H1 (cell line): ENCODE data around the gene PRPS1. TPM values are rescaled to one million over a fixed set of nuclear protein-coding genes. Genes with fewer than 3 reads are reported as not detected.

Experiments used
- CTCF ChIA-PET: fragments of 300-600 bp; sonication (Branson Sonifier 250); formaldehyde crosslinking; loops from one replicate; lab custom pipeline; 2021; ENCODE audit not compliant: partially characterized antibody; lab: Charles Lee
- POLR2A ChIA-PET: fragments of 300-600 bp; sonication (Branson Sonifier 250); formaldehyde crosslinking; loops from one replicate; lab custom pipeline; 2021; ENCODE audit warnings: inconsistent platforms; ENCODE audit not compliant: partially characterized antibody; lab: Charles Lee
- DNase-seq, 2 experiments: peaks; one replicate each; pipeline versions ENCODE4 v3.0.0 to v3.0.0-alpha.2; 2010 to 2022; ENCODE audit warnings: low spot score in 2 of 2, low read depth in 1 of 2, mixed read lengths in 1 of 2
- FAIRE-seq: peaks from 2 replicates; lab custom pipeline; 2011; peaks lifted over from hg19 to GRCh38; lab: Jason Lieb, UNC
- H2AFZ ChIP-seq: 2 replicates; pipeline ENCODE4 v1.8.1; 2012; ENCODE audit warnings: low read length, inconsistent platforms
- H2AK5ac ChIP-seq: 2 replicates; pipeline ENCODE4 v1.6.1; 2013; ENCODE audit warnings: low read depth, low read length
- H2BK120ac ChIP-seq: replicated peaks from 2 replicates; pipeline ENCODE3; 2013; ENCODE audit warnings: low read depth, low read length, inconsistent platforms
- H2BK12ac ChIP-seq: 2 replicates; pipeline ENCODE4 v1.6.1; 2013; ENCODE audit warnings: low read depth, low read length
- H2BK15ac ChIP-seq: 2 replicates; pipeline ENCODE4 v1.6.1; 2013; ENCODE audit warnings: low read length
- H2BK20ac ChIP-seq: 2 replicates; pipeline ENCODE4 v1.6.1; 2013; ENCODE audit warnings: low read length
- H2BK5ac ChIP-seq: 2 replicates; pipeline ENCODE4 v1.6.1; 2013; ENCODE audit warnings: low read depth, low read length
- H3K14ac ChIP-seq: 2 replicates; pipeline ENCODE4 v1.6.1; 2013; ENCODE audit warnings: inconsistent platforms; ENCODE audit not compliant: insufficient read length
- H3K18ac ChIP-seq: 2 replicates; pipeline ENCODE4 v1.6.1; 2013; ENCODE audit warnings: low read length; ENCODE audit errors: extremely low read depth
- H3K23ac ChIP-seq: 2 replicates; pipeline ENCODE4 v1.6.1; 2013; ENCODE audit warnings: inconsistent platforms; ENCODE audit not compliant: insufficient read length
- H3K23me2 ChIP-seq: 2 replicates; pipeline ENCODE4 v1.6.1; 2013; ENCODE audit warnings: low read depth, low read length
- H3K27ac ChIP-seq: 2 replicates; pipeline ENCODE4 v1.6.1; 2011; ENCODE audit warnings: low read depth, low read length, inconsistent platforms
- H3K27me3 ChIP-seq, 4 experiments: replicated peaks in 1 of 4; 1 replicate in 1 of 4; 2 replicates in 3 of 4; pipeline versions ENCODE4 v1.6.1 to v1.8.1; 2011 to 2013; ENCODE audit warnings: low read length in 3 of 4, mild to moderate bottlenecking in 3 of 4, inconsistent platforms in 2 of 4, mixed read lengths in 2 of 4, moderate library complexity in 1 of 4; ENCODE audit not compliant: control insufficient read depth in 3 of 4, insufficient read depth in 3 of 4; ENCODE audit errors: extremely low read depth in 1 of 4
- H3K36me3 ChIP-seq, 4 experiments: 2 replicates each; pipeline versions ENCODE4 v1.6.1 to v1.8.1; 2011 to 2013; ENCODE audit warnings: mild to moderate bottlenecking in 4 of 4, low read length in 3 of 4, moderate library complexity in 2 of 4, control low read depth in 1 of 4, inconsistent platforms in 1 of 4; ENCODE audit not compliant: insufficient read depth in 4 of 4, control insufficient read depth in 2 of 4
- H3K4ac ChIP-seq: replicated peaks from 2 replicates; pipeline ENCODE3; 2013; ENCODE audit warnings: low read length, low read depth, mixed read lengths, inconsistent platforms; ENCODE audit not compliant: insufficient read length
- H3K4me1 ChIP-seq, 4 experiments: replicated peaks in 1 of 4; 1 replicate in 1 of 4; 2 replicates in 3 of 4; pipeline versions ENCODE4 v1.6.1 to v1.8.1; 2011 to 2013; ENCODE audit warnings: low read length in 3 of 4, inconsistent platforms in 2 of 4, mixed read lengths in 1 of 4; ENCODE audit not compliant: insufficient read depth in 4 of 4, control insufficient read depth in 3 of 4
- H3K4me2 ChIP-seq, 2 experiments: 2 replicates each; pipeline versions ENCODE4 v1.6.1 to v1.8.1; 2011 to 2013; ENCODE audit warnings: low read depth in 2 of 2, low read length in 2 of 2, control low read depth in 1 of 2, inconsistent platforms in 1 of 2, mild to moderate bottlenecking in 1 of 2; ENCODE audit not compliant: insufficient read depth in 1 of 2
- H3K4me3 ChIP-seq, 4 experiments: fragments of 200-600, 300-600 bp in 1 of 4; sonication (generic), shearing (Covaris generic), sonication (Bioruptor Twin) in 1 of 4; 2 replicates each; pipeline versions ENCODE4 v1.5.1 to v1.8.1; 2011 to 2016; ENCODE audit warnings: low read length in 4 of 4, low read depth in 3 of 4, control low read depth in 2 of 4, inconsistent platforms in 2 of 4, mild to moderate bottlenecking in 2 of 4, mixed read lengths in 1 of 4, moderate library complexity in 1 of 4; ENCODE audit not compliant: insufficient read depth in 2 of 4; ENCODE audit errors: extremely low read depth in 1 of 4
- H3K56ac ChIP-seq: replicated peaks from 2 replicates; pipeline ENCODE3; 2013; ENCODE audit warnings: low read depth, mild to moderate bottlenecking, mixed read lengths, low read length, inconsistent platforms; ENCODE audit not compliant: insufficient read length
- H3K79me1 ChIP-seq: 2 replicates; pipeline ENCODE4 v1.6.1; 2013; ENCODE audit warnings: low read depth, low read length, control low read depth
- H3K79me2 ChIP-seq, 2 experiments: 2 replicates each; pipeline versions ENCODE4 v1.6.1 to v1.8.1; 2012 to 2013; ENCODE audit warnings: low read length in 2 of 2, mild to moderate bottlenecking in 2 of 2, inconsistent platforms in 1 of 2; ENCODE audit not compliant: insufficient read depth in 2 of 2, control insufficient read depth in 1 of 2
- H3K9ac ChIP-seq, 4 experiments: replicated peaks in 1 of 4; 1 replicate in 1 of 4; 2 replicates in 3 of 4; pipeline versions ENCODE4 v1.6.1 to v1.8.1; 2011 to 2013; ENCODE audit warnings: low read depth in 3 of 4, low read length in 3 of 4, control low read depth in 2 of 4, mild to moderate bottlenecking in 2 of 4, moderate library complexity in 2 of 4, inconsistent platforms in 1 of 4; ENCODE audit errors: extremely low read depth in 1 of 4
- H3K9me3 ChIP-seq, 2 experiments: 2 replicates each; pipeline versions ENCODE4 v1.6.1 to v1.8.1; 2012 to 2013; ENCODE audit warnings: mild to moderate bottlenecking in 2 of 2, moderate library complexity in 2 of 2, control low read depth in 1 of 2, inconsistent platforms in 1 of 2, low read depth in 1 of 2, low read length in 1 of 2, mixed read lengths in 1 of 2; ENCODE audit not compliant: insufficient read depth in 2 of 2
- H4K20me1 ChIP-seq, 2 experiments: replicated peaks in 1 of 2; 2 replicates each; pipeline versions ENCODE3 to v1.8.1; 2011 to 2013; ENCODE audit warnings: inconsistent platforms in 2 of 2, low read length in 2 of 2, mild to moderate bottlenecking in 1 of 2; ENCODE audit not compliant: insufficient read depth in 2 of 2, control insufficient read depth in 1 of 2
- H4K5ac ChIP-seq: 2 replicates; pipeline ENCODE4 v1.6.1; 2013; ENCODE audit warnings: low read length, low read depth, mixed read lengths, inconsistent platforms; ENCODE audit not compliant: insufficient read length
- H4K8ac ChIP-seq: 2 replicates; pipeline ENCODE4 v1.8.0; 2013; ENCODE audit warnings: mild to moderate bottlenecking, moderate library complexity, low read length, inconsistent platforms; ENCODE audit not compliant: insufficient read depth; ENCODE audit errors: extremely low read depth
- H4K91ac ChIP-seq: replicated peaks from 2 replicates; pipeline ENCODE3; 2013; ENCODE audit warnings: low read length, mixed read lengths, inconsistent platforms; ENCODE audit not compliant: insufficient read length
- CBX5 ChIP-seq: fragments of 300-800, 300-1000 bp; sonication (generic); IDR thresholded peaks from 2 replicates; pipeline ENCODE4 v1.7.1; 2016; ENCODE audit warnings: antibody characterized with exemption, low read length, low read depth
- CEBPB ChIP-seq: IDR thresholded peaks from 2 replicates; pipeline ENCODE4 v1.6.1; 2012; ENCODE audit warnings: low read depth, low read length
- GABPA ChIP-seq: IDR thresholded peaks from 2 replicates; pipeline ENCODE4 v1.6.1; 2011; ENCODE audit warnings: mild to moderate bottlenecking, low read length, moderate library complexity, borderline replicate concordance; ENCODE audit not compliant: insufficient read depth
- KDM1A ChIP-seq: fragments of 200-600, 300-600 bp; sonication (generic); IDR thresholded peaks from 2 replicates; pipeline ENCODE4 v1.7.1; 2016; ENCODE audit warnings: mild to moderate bottlenecking, low read length, borderline replicate concordance
- POLR2A ChIP-seq, 2 experiments: IDR thresholded peaks; 1 replicate in 1 of 2; 2 replicates in 1 of 2; pipeline ENCODE4 v1.6.1; 2011; ENCODE audit warnings: low read depth in 2 of 2, low read length in 2 of 2, mild to moderate bottlenecking in 2 of 2; ENCODE audit errors: control extremely low read depth in 1 of 2
- RBBP5 ChIP-seq: IDR thresholded peaks from 2 replicates; pipeline ENCODE4 v1.7.1; 2012; ENCODE audit warnings: low read depth, mild to moderate bottlenecking, inconsistent platforms, low read length, moderate library complexity, borderline replicate concordance
- WGBS, 2 experiments: shearing (Covaris generic) in 1 of 2; methylation state at CpG; one replicate each; pipeline versions ENCODE4 v1.1.6 to v1.1.7; 2013 to 2015; ENCODE audit warnings: low lambda C conversion rate in 2 of 2, mixed read lengths in 2 of 2, inconsistent platforms in 1 of 2, low coverage in 1 of 2, missing lambda C conversion rate in 1 of 2; ENCODE audit not compliant: insufficient replicate concordance in 2 of 2, insufficient coverage in 1 of 2, insufficient read length in 1 of 2; ENCODE audit errors: extremely low coverage in 1 of 2, missing lambda C conversion rate in 1 of 2; 5-methylcytosine and 5-hydroxymethylcytosine counted together
- polyA plus RNA-seq, 7 experiments: library from polyadenylated mRNA; depleted of rRNA in 3 of 7; stranded (reverse) in 5 of 7; unstranded in 2 of 7; fragments of >200 nt in 5 of 7; fragments of 200-250 nt in 2 of 7; gene quantifications; 1 replicate in 5 of 7; 2 replicates in 1 of 7; 4 replicates in 1 of 7; pipeline versions ENCODE4 v1.2.1 to v1.2.3, GENCODE V29; 2011 to 2013; ENCODE audit warnings: missing spikeins in 2 of 7, mixed read lengths in 2 of 7
- total RNA-seq: library from RNA; stranded (reverse); fragmentation: NEBNext Ultra II Directional; extraction: Animal tissue kit (Norgen Biotek cat#: 25700); gene quantifications from 2 replicates; pipeline ENCODE4 v1.2.1, GENCODE V29; 2021

Gene PRPS1
- total and polyA plus RNA-seq, 2 of the 8 experiments (the other 6 are each of a cell fraction or from before 2014, with no cell fraction given), result 90.1 to 110 TPM

GRCh38 chrX:107601759-107602158 is 26.6 kb upstream of the PRPS1 start:
- POLR2A ChIA-PET, result no interaction called here
- Histone ChIP-seq H3K4me2 (no peak overlapping the region), H4K5ac (no peak overlapping the region), H2BK15ac (no peak overlapping the region), H3K18ac (no peak overlapping the region), H4K8ac (no peak overlapping the region), H3K79me2 (no peaks in the 10 kb centered on the region), H3K23ac (no peak overlapping the region), H3K23me2 (no peaks in the 10 kb centered on the region), H3K9me3 (no peaks in the 10 kb centered on the region), H4K20me1 (no peaks in the 10 kb centered on the region), H3K27me3 (no peaks in the 10 kb centered on the region), H2BK120ac (no peak overlapping the region), H3K27ac (no peak overlapping the region), H2AK5ac (no peak overlapping the region), H3K36me3 (no peaks in the 10 kb centered on the region), H4K91ac (no peak overlapping the region), H2BK20ac (no peak overlapping the region), H2AFZ (no peak overlapping the region), H2BK12ac (no peak overlapping the region), H3K4me1 (peaks cover 0 to 6% (median 1%) of the 10 kb centered on the region in 4 experiments; a peak in 2 of 7 replicates), H3K14ac (no peak overlapping the region), H3K4ac (no peak overlapping the region), H3K79me1 (no peaks in the 10 kb centered on the region), H3K9ac (no peak overlapping the region), H3K4me3 (no peak overlapping the region), H3K56ac (no peak overlapping the region), H2BK5ac (no peak overlapping the region)
- FAIRE-seq, result no peak
- 92% methylated on average over 8 of the region's 16 CpGs; no CpG with 5 or more reads in 1 of the 2 experiments for WGBS, 2 experiments
- CTCF ChIA-PET, result interaction anchor here (0.7 to 1.7 kb wide), 3 partner anchors 27 to 59 kb away, joined by 3 to 6 read pairs (median 6); partner anchors contain the start of gene PRPS1
- DNase-seq, result no peak
- no peak for TF ChIP-seq GABPA
- no peak for TF ChIP-seq KDM1A
- no peak for TF ChIP-seq RBBP5
- no peak for TF ChIP-seq CEBPB
- no peak for TF ChIP-seq POLR2A (IDR thresholded peaks at IDR 0.05; ENCODE audit: control extremely low read depth in 1 of 2, low read depth in 2 of 2, low read length in 2 of 2)
- TF ChIP-seq CBX5, result no peak
